NT2/D1 (cell line): ENCODE results near the gene ANKHD1.

Source experiments
- SUZ12 ChIP-seq: IDR thresholded peaks from 2 replicates; pipeline ENCODE4 v1.6.1; 2011; ENCODE audit not compliant: insufficient read length, insufficient read depth; ENCODE audit errors: extremely low read depth
- YY1 ChIP-seq: IDR thresholded peaks from 2 replicates; pipeline ENCODE4 v1.6.1; 2011; ENCODE audit not compliant: insufficient read length, insufficient read depth
- ZNF274 ChIP-seq: IDR thresholded peaks from 2 replicates; pipeline ENCODE4 v1.6.1; 2011; ENCODE audit warnings: mild to moderate bottlenecking, low read depth, low read length

DNA sequence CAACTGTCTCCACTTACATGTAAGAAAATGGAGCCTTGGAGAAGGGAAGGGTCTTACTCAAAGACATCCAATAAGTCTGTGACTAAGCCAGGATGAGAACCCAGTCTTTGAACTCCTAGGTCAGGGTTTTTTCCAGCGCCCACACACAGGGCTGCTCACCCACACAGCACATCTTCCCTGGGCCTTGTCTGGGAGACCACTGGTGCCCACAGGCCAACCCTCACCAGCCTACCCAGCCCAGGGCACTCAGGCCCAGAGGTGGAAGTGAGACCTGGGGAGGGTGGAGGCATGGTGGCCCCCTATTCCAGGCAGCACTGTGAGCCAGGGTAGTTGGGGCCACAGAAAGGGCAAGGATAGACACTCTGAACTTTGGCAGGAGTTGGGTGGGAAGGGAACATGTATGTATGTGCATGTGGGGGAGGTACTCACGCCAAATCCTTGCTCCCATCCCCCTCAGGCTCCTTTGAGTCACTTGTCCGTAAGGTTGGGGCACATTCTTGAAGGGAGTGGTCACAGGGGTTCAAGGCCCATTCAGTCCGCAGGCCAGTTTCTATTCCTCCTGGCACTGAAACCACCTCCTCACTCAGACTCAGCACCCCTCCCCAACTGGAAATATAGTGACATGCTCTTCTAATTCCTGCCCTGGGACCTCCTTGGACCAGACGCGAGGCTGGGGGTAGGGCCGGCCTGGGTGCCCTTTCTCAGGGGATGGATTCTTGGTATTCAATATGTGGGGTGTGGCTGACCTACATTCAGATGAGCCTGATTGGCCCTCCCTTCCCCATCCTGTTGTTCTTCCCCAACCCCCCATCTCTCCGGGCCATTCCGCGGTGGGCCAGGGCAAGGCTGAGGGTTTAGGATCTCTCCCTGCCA is 44.5 kb upstream of the ANKHD1 start:
- TF ChIP-seq YY1 (no peak), ZNF274 (no peak), SUZ12 (no peak)
